GM18907 (cell line): Measurements from ENCODE around the gene NEB.
"Not testable (repeated sequence)": the region's sequence is repeated elsewhere in the genome, so short reads cannot be mapped to it uniquely, and the experiment has no call there.

Source experiments
- ATAC-seq: cut with Tn5 transposase; IDR thresholded peaks from one replicate; pipeline ENCODE4 v1.9.1; 2021; ENCODE audit warnings: mild to moderate bottlenecking, moderate library complexity; ENCODE audit not compliant: unreplicated experiment

NEB gene

DNA sequence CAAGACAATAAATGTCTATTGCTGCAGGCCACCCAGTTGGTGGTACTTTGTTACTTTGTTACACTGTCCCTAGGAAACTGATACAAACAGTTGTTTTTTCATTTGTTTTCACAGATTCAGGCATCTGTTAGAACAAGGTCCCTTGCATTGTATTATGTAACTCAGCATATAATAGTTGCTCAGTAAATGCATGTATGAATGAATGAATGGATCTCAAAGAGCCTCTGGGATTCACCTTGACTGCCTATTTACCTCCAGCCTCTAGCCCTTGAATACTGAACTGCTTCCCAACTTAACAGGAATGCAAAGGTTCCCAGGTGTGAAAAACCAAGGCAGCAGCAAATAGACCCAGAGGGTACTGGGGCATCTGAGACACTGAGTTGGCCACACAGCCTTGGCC is 27.4 kb upstream of the NEB start:
- no peak for ATAC-seq

- ATAC-seq: no peak
Observed at GRCh38 chr2:151761193-151761592, 26.9 kb upstream of the NEB start.

DNA sequence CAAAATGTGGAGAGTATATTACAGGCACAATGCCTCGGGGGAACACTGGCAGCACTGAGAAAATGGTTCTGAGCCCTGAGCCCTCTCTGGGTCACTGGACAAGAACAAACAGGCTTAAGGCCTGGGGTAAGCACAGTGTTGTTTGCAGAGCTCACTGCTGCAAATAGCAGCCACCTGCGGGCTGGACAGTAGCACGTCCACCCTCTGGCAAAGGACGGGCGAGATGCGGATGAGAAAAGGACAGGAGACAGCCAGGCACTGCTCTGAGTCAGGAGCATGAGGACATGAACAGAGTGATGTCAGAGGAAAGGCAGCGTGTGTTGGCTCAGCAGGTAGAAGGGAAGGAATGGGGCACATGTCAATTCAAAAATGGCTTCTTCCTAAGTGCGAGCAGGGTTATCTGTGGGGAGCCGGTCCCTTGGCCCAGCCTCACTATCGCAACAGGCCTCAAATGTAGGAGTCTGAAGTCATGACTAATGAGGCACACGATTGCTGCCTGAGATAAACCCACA is 25.9 kb upstream of the NEB start:
- ATAC-seq: no peak

DNA sequence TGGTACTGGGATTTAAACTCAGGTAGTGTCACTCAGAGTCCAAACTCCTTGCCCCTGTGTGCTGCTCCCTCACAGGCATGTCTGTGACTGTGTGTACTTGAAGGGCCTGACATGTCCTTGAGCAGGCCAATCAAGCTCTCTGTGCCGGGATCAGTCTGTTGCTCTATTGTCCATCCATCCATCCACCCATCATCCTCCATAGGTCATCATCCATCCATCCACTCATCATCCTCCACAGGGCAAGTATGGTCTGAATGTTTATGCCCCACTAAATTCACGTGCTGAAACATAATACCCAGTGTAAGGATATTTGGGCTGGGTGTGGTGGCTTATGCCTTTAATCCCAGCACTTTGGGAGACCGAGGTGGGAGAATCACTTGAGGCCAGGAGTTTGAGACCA is 24.5 kb upstream of the NEB start:
- ATAC-seq: no peak

DNA sequence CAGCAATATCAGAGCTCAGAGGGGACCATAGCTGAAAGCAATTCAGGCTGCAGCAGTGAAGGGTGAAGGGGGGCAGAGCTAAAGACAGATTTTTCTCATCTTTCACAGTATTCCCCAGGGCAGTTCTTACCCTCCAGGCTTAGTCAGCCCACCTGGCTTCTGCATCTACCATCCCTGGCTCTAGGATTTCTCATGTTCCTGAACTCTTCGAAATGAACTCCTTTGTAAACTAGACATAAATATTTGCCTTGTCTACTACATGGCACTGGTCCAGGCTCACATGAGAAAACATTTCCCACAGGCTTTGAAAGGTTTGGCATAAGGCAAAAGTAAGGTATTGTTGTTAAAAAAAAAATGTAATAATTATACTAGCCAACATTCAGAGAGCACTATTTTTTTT is 23.6 kb upstream of the NEB start:
- ATAC-seq: no peak

- ATAC-seq: no peak
Observed at GRCh38 chr2:151756820-151757219, 22.5 kb upstream of the NEB start.

DNA sequence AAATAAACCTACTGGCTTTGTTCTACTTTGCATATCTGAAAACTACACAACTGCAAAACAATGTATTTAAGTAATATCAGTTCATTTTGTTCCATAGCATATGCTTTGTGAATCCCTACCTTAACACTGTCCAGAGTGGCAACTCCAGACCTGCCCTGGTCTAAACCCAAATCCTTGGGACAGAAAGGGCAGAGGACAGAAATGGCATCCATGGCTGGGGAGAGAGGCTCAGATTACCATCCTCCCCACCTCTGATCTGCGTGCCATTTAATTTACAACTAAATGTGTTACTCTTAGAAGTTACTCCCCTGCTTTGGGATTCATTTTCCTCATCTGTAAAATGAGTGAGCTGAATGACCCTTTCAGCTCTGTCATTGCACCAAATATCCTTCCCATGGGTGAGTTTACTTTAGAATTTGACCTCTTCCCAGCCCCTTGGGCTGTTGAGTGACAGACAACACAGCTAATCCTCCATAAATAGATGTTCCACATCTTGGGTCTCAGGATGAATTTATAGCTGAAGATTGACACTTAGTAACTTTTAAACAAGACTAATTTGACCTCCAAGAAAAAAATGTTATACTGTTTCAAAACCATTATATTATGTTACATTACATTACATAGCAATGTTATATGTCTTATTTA is 20.1 kb upstream of the NEB start:
- ATAC-seq: no peak

DNA sequence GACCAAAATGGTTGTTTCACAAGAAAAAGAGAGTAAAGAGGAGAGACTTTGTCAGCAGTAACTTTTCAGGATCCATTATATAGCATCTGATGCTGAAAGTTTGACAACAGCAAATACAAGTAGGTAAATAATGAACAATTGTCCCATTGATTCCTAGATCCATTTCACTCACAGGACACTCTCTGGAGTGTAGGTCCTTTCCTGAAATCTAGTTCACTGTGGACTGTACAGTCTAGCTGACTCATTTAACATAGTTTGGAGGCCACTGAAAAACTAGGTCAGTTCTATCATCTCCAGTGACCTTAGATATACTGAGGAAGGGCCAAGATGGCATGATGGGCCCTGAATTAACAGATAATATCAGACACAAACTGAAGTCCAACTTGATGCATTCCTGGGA is 19.3 kb upstream of the NEB start:
- ATAC-seq: no peak

DNA sequence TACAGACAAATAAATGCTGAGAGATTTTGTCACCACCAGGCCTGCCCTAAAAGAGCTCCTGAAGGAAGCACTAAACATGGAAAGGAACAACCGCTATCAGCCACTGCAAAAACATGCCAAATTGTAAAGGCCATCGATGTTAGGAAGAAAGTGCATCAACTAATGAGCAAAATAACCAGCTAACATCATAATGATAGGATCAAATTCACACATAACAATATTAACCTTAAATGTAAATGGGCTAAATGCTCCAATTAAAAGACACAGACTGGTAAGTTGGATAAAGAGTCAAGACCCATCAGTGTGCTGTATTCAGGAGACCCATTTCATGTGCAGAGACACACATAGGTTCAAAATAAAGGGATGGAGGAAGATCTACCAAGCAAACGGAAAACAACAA is 11.0 kb upstream of the NEB start:
- ATAC-seq: not testable (repeated sequence)

DNA sequence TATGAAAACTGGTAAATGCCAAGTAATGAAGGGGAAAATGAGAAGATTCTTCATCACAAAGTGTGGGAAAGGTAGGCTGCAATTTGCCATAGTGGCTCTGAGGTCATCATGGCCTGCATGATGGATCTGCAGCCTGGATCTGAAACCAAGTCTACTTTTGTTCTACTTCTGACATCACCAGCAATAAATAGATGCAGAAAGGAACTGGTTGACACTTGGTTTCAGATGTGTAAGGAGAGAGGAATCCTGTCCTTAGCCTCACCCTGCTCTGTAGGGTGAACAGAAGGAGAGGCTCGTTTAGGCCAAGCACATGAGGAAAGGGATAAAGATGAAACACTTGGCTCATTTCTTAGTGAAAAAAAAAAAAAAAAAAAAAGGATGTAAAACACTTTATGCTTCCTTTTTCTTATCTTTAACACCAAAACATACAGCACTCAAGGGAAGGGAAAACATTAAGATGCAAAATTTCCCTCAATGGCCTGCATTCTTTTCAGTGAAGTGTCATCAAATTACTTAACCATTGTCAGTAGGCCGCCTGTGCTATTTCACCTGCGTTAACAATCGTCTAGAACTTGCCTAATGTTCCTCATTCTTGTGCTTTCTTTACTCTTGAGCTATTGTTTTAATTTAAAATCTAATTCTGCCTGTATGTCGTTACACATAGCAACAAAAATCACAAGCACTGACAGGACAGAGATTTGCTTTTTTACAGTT is 3.9 kb downstream of the NEB start:
- ATAC-seq: no peak

- no peak for ATAC-seq
Observed at GRCh38 chr2:151729837-151730236, 4.4 kb downstream of the NEB start.

- ATAC-seq: no peak
Observed at GRCh38 chr2:151729415-151729811, 4.9 kb downstream of the NEB start.

- ATAC-seq: no peak
Observed at GRCh38 chr2:151728804-151729414, 5.4 kb downstream of the NEB start.

DNA sequence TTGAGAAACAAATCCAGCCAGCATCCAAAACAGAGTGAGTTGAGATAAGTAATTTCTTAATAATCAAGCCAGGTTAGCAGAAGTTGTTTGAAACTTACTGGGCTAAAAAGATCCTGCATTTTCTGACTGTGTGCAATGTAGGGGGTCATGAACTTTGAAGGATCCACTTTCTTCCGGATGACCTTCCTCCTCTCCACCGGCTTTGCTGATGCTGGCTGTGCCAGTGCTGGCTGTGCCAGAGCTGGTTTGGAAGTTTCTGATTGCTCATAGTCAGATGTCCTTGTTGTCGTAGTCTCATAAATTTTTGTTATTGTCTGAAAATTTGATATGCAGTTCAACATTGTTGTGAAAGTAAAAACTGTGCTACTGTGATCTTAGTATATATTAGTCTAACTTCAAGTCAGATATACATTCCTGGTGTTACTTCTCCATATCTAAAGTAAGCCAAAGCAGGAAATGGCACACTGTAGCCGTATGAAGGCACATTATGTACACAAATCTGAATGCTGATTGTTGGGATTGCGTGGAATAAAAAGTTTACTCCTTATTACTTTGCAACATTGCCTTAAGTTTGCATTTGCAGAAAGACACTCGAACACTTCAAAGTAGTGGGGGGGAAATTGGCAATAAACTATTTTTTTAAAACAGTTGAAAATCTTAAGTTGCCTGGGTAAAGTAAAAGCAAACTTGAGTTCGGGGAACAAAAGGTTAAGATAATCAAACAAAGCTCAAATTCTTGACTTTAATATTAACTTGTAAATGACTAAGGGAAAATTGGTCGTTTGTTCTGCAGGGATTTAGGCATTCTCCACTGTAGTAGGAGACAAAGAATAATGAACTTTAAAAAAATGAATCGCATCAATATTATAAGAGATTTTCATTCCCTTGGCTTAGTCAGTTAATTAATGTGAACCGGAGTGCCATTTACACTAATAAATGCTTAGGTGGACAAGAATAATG is 6.4 kb downstream of the NEB start:
- ATAC-seq: no peak

- no peak for ATAC-seq
Observed at GRCh38 chr2:151721161-151721560, 13.1 kb downstream of the NEB start.

GRCh38 chr2:151720521-151720920 is 13.8 kb downstream of the NEB start:
- ATAC-seq: no peak

GRCh38 chr2:151718796-151719195 is 15.5 kb downstream of the NEB start:
- ATAC-seq: no peak

- no peak for ATAC-seq
Observed at GRCh38 chr2:151718247-151718646, 16.0 kb downstream of the NEB start.

GRCh38 chr2:151716721-151717120 is 17.6 kb downstream of the NEB start:
- ATAC-seq: no peak

- no peak for ATAC-seq
Observed at GRCh38 chr2:151713291-151713903, 20.9 kb downstream of the NEB start.

- ATAC-seq: no peak
Observed at GRCh38 chr2:151711025-151711424, 23.3 kb downstream of the NEB start.
